GM12864 (cell line): ENCODE data around the gene DPYD.

Source experiments
- DNase-seq: peaks from one replicate; pipeline ENCODE4 v3.0.0-alpha.2; 2011; ENCODE audit warnings: low read depth
- H3K4me3 ChIP-seq: 2 replicates; pipeline ENCODE4 v1.5.1; 2011; ENCODE audit warnings: mild to moderate bottlenecking, low read depth, low read length, control low read depth
- TF ChIP-seq, protein P1 (sequence below): IDR thresholded peaks from 2 replicates; pipeline ENCODE4 v1.5.1; 2011; ENCODE audit warnings: low read depth, mild to moderate bottlenecking, moderate library complexity, low read length, control low read depth, inconsistent platforms; ENCODE audit errors: missing control alignments

DPYD gene

DNA sequence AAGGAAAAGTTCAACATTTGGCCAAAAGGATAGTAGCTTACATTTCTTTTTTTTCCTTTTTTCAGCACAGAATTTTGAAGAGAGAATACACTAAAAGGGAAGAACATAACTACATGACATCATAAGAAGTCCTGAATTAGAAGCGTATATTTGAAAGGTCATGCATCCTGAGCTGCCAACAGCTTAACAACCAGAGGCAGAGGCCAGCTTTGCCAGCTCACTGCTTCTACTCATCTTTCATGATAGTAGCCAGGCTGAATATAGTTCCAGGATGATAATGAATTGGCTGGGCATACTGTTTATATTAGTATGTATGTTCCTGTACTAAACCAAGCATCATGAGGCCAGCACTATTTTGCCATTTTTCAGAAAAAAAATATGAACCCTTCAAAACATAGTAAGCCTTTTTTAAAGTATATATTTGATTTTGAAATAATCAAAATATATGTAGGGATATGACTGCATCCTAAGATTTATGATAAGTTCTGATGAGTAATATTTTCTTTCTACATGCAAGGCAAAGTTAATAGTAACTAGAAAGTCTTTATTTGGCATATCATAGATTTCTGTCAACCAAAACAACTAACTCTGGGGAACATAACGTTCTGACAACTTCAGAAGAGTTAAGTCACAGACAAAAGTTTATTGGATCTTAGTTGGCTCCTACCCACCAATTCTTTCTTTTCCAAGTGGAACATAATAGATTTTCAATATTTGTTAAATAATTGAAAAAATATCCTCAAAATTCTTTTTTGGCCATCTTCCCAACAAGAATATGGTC is 123.2 kb downstream of the DPYD start:
- TF ChIP-seq, protein P1, sequence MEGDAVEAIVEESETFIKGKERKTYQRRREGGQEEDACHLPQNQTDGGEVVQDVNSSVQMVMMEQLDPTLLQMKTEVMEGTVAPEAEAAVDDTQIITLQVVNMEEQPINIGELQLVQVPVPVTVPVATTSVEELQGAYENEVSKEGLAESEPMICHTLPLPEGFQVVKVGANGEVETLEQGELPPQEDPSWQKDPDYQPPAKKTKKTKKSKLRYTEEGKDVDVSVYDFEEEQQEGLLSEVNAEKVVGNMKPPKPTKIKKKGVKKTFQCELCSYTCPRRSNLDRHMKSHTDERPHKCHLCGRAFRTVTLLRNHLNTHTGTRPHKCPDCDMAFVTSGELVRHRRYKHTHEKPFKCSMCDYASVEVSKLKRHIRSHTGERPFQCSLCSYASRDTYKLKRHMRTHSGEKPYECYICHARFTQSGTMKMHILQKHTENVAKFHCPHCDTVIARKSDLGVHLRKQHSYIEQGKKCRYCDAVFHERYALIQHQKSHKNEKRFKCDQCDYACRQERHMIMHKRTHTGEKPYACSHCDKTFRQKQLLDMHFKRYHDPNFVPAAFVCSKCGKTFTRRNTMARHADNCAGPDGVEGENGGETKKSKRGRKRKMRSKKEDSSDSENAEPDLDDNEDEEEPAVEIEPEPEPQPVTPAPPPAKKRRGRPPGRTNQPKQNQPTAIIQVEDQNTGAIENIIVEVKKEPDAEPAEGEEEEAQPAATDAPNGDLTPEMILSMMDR: no peak
- H3K4me3 ChIP-seq: no peak overlapping the region
- no peak for DNase-seq

DNA sequence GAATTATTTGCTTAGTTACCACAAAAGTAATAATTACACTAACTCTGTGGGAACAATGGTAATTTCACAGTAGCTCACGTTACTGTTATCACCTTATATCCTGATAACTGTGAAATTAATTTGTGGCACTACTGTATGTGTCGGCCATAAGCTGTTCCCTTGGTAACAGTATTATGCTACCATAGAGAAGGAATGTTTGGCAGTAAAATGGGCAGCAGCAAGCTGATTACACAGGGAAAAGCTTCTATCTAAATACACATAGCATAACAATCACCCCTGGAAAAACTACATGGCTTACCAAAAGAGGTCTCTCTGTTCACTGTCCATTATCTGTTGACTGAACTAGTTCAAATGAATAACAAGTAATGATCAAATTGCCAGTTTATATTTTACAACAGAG is 124.1 kb downstream of the DPYD start:
- no peak for DNase-seq
- H3K4me3 ChIP-seq: no peak overlapping the region
- TF ChIP-seq, protein P1: no peak

- H3K4me3 ChIP-seq: no peak overlapping the region
- no peak for DNase-seq
- TF ChIP-seq, protein P1: no peak
These were observed 128.2 kb downstream of the DPYD start for GRCh38 chr1:97792655-97793054.

DNA sequence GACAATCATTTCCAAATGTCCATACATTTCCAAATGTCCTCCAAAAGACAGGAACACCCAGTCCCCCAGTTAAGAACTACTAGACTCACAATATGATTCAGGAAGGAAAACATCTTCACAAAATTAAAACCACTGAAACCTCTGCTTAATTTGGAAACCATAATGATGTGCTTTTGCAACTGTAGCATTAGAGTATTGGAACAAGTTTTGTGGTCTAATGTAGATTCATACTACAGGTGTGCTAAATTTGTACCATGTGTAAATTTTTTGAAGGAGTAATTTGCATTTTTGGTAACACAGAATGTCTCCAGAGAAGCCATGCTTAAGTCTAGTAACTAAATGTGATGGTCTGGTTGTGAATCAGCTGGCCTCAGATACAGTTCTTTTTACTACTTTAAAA is 129.6 kb downstream of the DPYD start:
- TF ChIP-seq, protein P1: no peak
- H3K4me3 ChIP-seq: no peak overlapping the region
- peak; percentile 3 for DNase-seq

- DNase-seq: no peak
- TF ChIP-seq, protein P1: no peak
- H3K4me3 ChIP-seq: no peak overlapping the region
These were observed 133.6 kb downstream of the DPYD start for GRCh38 chr1:97787231-97787630.

GRCh38 chr1:97784661-97785060 is 136.2 kb downstream of the DPYD start:
- H3K4me3 ChIP-seq: no peak overlapping the region
- TF ChIP-seq, protein P1: no peak
- no peak for DNase-seq

GRCh38 chr1:97783751-97784150 is 137.1 kb downstream of the DPYD start:
- H3K4me3 ChIP-seq: no peak overlapping the region
- TF ChIP-seq, protein P1: no peak
- no peak for DNase-seq
